ENCODE data around the gene COPZ2.
A peak's percentile ranks its signal among the peaks of the same experiment; 100 is the strongest.

COPZ2 gene

GRCh38 chr17:47997586-47997985 is 40.0 kb downstream of the COPZ2 start (continued):
- TF ChIP-seq ZBTB44 (tag by site-specific recombination; IDR thresholded peaks at IDR 0.05), result no peak
- no peak for TF ChIP-seq YY2 (tag by site-specific recombination; IDR thresholded peaks at IDR 0.05)
- TF ChIP-seq SETDB1 (IDR thresholded peaks at IDR 0.05; ENCODE audit: insufficient read length, low read length), result no peak

GRCh38 chr17:47996201-47996600 is 41.4 kb downstream of the COPZ2 start:
- no peaks in the 10 kb centered on the region for H3K9me3 ChIP-seq (ENCODE audit: control insufficient read depth, insufficient read depth, low read depth, low read length)
- no peaks in the 10 kb centered on the region for H3K4me1 ChIP-seq (ENCODE audit: control insufficient read depth, insufficient read depth, low read length)
- no peak overlapping the region for H3K27ac ChIP-seq (ENCODE audit: extremely low read depth, low read depth, low read length)
- POLR2A ChIA-PET, result interaction anchor here (1.0 kb wide), 1 partner anchor 55 kb away, joined by 4 read pairs; the partner anchor contains the start of gene PNPO
- TF ChIP-seq ZNF48 (tag by site-specific recombination; IDR thresholded peaks at IDR 0.05), result no peak
- no peak for TF ChIP-seq ZNF654 (tag by site-specific recombination; IDR thresholded peaks at IDR 0.05; ENCODE audit: low read depth)
- no peak for TF ChIP-seq TCF7L2 (IDR thresholded peaks at IDR 0.05; ENCODE audit: borderline replicate concordance, low read depth, low read length)
- no peak for TF ChIP-seq ZNF311 (tag by site-specific recombination; IDR thresholded peaks at IDR 0.05; ENCODE audit: borderline replicate concordance)
- no peak for TF ChIP-seq ZFP41 (tag by site-specific recombination; IDR thresholded peaks at IDR 0.05; ENCODE audit: borderline replicate concordance)
- TF ChIP-seq, protein P1, sequence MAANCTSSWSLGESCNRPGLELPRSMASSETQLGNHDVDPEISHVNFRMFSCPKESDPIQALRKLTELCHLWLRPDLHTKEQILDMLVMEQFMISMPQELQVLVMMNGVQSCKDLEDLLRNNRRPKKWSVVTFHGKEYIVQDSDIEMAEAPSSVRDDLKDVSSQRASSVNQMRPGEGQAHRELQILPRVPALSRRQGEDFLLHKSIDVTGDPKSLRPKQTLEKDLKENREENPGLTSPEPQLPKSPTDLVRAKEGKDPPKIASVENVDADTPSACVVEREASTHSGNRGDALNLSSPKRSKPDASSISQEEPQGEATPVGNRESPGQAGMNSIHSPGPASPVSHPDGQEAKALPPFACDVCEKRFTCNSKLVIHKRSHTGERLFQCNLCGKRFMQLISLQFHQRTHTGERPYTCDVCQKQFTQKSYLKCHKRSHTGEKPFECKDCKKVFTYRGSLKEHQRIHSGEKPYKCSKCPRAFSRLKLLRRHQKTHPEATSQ (tag by site-specific recombination; IDR thresholded peaks at IDR 0.05), result no peak
- H3K36me3 ChIP-seq (ENCODE audit: control insufficient read depth in 2 of 2, insufficient read depth in 1 of 2, low read length in 2 of 2), result no peaks in the 10 kb centered on the region
- CTCF ChIA-PET, result interaction anchor here (0.9 to 1.0 kb wide), 3 partner anchors 18 to 22 kb away, joined by 4 to 10 read pairs (median 4); no protein-coding TSS in a partner anchor
- H3K4me3 ChIP-seq (ENCODE audit: low read depth, low read length), result no peak overlapping the region

- H3K4me1 ChIP-seq (ENCODE audit: control insufficient read depth, insufficient read depth, low read length), result no peaks in the 10 kb centered on the region
- no peaks in the 10 kb centered on the region for H3K36me3 ChIP-seq (ENCODE audit: control insufficient read depth in 2 of 2, insufficient read depth in 1 of 2, low read length in 2 of 2)
- no peaks in the 10 kb centered on the region for H3K9me3 ChIP-seq (ENCODE audit: control insufficient read depth, insufficient read depth, low read depth, low read length)
- ChIA-PET POLR2A (interaction anchor here (0.9 to 1.0 kb wide), 2 partner anchors 9 to 54 kb away, joined by 3 to 4 read pairs; partner anchors contain the start of gene PNPO), CTCF (interaction anchor here (1.0 to 2.6 kb wide), 4 partner anchors 17 to 24 kb away, joined by 5 to 16 read pairs (median 12); partner anchors contain the start of gene CDK5RAP3)
- no peak overlapping the region for H3K27ac ChIP-seq (ENCODE audit: extremely low read depth, low read depth, low read length)
- no peak overlapping the region for H3K4me3 ChIP-seq (ENCODE audit: low read depth, low read length)
- TF ChIP-seq GLIS1 (tag by site-specific recombination; IDR thresholded peaks at IDR 0.05), result peak; percentile 100
- 0 out of 2 replicates have a peak, but pooled peaks have one; percentile 1 for TF ChIP-seq ZBTB10 (tag by site-specific recombination; IDR thresholded peaks at IDR 0.05)
- peak; percentile 40; the same call in 1 of the 2 replicates for TF ChIP-seq WT1 (tag by site-specific recombination; IDR thresholded peaks at IDR 0.05)
- TF ChIP-seq GLIS2 (tag by site-specific recombination; IDR thresholded peaks at IDR 0.05), result peak; percentile 68
- TF ChIP-seq, protein P2, sequence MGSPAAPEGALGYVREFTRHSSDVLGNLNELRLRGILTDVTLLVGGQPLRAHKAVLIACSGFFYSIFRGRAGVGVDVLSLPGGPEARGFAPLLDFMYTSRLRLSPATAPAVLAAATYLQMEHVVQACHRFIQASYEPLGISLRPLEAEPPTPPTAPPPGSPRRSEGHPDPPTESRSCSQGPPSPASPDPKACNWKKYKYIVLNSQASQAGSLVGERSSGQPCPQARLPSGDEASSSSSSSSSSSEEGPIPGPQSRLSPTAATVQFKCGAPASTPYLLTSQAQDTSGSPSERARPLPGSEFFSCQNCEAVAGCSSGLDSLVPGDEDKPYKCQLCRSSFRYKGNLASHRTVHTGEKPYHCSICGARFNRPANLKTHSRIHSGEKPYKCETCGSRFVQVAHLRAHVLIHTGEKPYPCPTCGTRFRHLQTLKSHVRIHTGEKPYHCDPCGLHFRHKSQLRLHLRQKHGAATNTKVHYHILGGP (tag by site-specific recombination; IDR thresholded peaks at IDR 0.05), result no peak
- TF ChIP-seq ZNF529 (tag by site-specific recombination; IDR thresholded peaks at IDR 0.05; ENCODE audit: insufficient replicate concordance), result no peak
- 0 out of 2 replicates have a peak, but pooled peaks have one; percentile 24 for TF ChIP-seq EGR2 (tag by site-specific recombination; IDR thresholded peaks at IDR 0.05; ENCODE audit: low read depth)
- TF ChIP-seq ZIC2 (tag by site-specific recombination; IDR thresholded peaks at IDR 0.05), result peak; percentile 83
Observed at GRCh38 chr17:47995241-47995935, 42.2 kb downstream of the COPZ2 start.
